Dermis microvascular lymphatic vessel endothelial cell (primary cell): ENCODE data around the gene GSTA1. TPM values are rescaled to one million over a fixed set of nuclear protein-coding genes. Genes with fewer than 3 reads are reported as not detected.
"Not testable (repeated sequence)": the region's sequence is repeated elsewhere in the genome, so short reads cannot be mapped to it uniquely, and the experiment has no call there.

ENCODE experiments used
- DNase-seq, 2 donors: peaks; one replicate each; pipeline versions ENCODE4 v3.0.0 to v3.0.0-alpha.2; 2010; ENCODE audit warnings: low read depth in 2 of 2
- total RNA-seq: library from RNA; depleted of rRNA; stranded (reverse); fragments of >200 nt; gene quantifications from 2 replicates; pipeline ENCODE4 v1.2.1, GENCODE V29; 2014

The GSTA1 gene
- total RNA-seq, 1 donor from 2014 or later, result not detected

- DNase-seq, result no peak
Observed at GRCh38 chr6:52808660-52809059, 5.0 kb upstream of the GSTA1 start.

GRCh38 chr6:52802806-52803205 lies 810 bp downstream of the GSTA1 start:
- DNase-seq, result no peak

DNA sequence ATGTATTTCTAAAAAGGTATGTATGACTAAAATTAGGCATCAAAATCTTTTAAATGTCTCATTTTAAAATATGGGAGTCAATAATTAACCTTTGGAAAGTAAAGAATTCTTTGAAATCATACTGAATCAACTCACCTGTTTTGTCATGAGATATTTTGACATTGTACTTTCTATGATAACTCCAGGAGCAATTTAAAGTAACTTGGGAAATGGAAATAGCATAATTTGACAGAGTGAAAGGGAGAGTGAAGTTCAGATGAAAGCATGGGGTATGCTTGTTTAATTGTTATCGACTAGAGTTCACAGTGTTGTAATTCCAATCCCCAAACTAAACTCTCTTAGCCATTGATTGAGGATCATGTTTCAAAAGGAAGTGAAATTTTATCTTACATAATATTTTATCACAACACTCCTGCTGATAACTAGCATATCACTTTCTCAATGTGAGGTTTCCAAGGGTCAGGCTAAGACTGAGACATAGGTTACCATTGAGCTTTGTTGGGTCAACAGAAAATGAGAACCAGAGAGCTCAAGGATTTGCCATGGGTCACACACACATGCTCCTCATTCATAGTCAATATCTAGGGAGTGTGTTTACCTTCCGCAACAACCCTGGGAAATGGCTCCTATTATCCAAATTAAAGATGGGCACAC lies 2.3 kb downstream of the GSTA1 start:
- no peak for DNase-seq

- not testable (repeated sequence) for DNase-seq
Observed at GRCh38 chr6:52799272-52799671, 4.3 kb downstream of the GSTA1 start.

- not testable (repeated sequence) for DNase-seq
Observed at GRCh38 chr6:52794366-52794765, 9.2 kb downstream of the GSTA1 start.

DNA sequence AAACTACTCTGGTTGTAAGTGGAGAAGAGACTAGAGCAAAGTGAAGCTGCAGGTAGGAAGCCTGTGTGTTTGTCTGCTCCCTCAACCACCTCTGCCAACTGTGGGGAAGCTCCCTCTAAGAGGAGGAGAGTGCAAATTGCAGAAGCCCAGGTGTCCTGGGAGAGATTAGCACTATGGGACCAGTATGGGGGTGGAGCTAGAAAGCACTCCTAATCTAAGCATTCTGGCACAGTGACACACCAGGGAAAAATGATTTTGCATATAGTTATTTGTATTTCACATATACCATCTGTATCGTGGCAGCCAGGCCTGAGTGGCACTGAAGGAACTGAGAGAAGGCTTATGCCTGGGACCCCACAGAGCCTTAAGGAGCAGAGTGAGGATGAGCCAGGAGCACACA lies 12.8 kb downstream of the GSTA1 start:
- DNase-seq, result no peak

- DNase-seq, result not testable (repeated sequence)
Observed at GRCh38 chr6:52789658-52790057, 14.0 kb downstream of the GSTA1 start.

GRCh38 chr6:52788478-52788877 lies 15.1 kb downstream of the GSTA1 start:
- no peak for DNase-seq

- DNase-seq, result no peak
Observed at GRCh38 chr6:52787917-52788316, 15.7 kb downstream of the GSTA1 start.

DNA sequence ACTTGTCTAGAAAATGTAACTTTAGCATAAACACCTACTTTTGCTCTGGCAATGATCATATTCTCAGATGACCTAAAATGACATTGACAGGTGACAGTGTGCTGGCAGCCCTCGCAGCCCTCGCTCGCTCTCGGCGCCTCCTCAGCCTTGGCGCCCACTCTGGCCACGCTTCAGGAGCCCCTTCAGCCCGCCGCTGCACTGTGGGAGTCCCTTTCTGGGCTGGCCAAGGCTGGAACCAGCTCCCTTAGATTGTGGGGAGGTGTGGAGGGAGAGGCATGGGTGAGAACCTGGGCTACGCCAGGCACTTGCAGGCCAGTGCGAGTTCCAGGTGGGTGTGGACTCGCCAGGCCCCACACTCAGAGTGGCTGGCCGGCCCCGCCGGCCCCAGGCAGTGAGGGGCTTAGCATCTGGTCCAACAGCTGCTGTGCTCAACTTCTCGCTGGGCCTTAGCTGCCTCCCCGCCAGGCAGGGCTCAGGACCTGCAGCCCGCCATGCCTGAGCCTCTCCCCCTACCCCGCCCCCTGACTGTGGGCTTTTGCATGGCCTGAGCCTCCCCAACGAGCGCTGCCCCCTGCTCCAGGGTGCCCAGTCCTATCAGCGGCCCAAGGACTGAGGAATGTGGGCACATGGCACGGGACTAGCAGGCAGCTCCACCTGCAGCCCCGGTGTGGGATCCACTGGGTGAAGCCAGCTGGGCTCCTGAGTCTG lies 17.2 kb downstream of the GSTA1 start:
- no peak for DNase-seq

- not testable (repeated sequence) for DNase-seq
Observed at GRCh38 chr6:52782696-52783274, 20.8 kb downstream of the GSTA1 start.

DNA sequence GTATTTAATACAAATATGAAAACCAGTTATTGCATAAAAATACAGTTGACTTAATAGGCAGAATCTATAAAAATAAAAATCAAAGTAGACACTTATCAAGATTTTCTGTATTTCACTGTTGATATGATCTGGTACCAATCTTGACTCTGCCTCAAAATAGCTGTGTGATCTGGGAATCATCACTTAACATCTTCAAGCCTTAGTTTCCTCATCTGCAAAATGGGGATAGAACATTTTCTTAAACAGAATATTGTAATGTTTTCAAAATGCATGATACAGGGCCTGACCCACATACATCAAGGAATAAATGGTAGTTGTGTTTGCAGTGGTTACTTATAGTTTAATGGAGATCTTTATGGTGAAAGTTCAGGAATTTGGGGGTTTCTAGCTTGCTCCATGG lies 21.4 kb downstream of the GSTA1 start:
- DNase-seq, result not testable (repeated sequence)

GRCh38 chr6:52779237-52779636 lies 24.4 kb downstream of the GSTA1 start:
- DNase-seq, result no peak

DNA sequence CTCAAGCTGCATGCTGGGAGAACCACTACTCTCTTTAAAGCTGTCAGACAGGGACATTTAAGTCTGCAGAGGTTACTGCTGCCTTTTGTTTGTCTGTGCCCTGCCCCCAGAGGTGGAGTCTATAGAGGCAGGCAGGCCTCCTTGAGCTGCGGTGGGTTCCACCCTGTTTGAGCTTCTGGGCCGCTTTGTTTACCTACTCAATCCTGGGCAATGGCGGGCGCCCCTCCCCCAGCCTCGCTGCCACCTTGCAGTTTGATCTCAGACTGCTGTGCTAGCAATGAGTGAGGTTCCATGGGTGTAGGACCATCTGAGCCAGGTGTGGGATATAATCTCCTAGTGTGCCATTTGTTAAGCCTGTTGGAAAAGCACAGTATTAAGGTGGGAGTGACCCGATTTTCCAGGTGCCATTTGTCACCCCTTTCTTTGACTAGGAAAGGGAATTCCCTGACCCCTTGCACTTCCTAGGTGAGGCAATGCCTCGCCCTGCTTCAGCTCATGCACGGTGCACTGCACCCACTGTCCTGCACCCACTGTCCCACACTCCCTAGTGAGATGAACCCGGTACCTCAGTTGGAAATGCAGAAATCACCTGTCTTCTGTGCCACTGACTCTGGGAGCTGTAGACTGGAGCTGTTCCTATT lies 26.8 kb downstream of the GSTA1 start:
- not testable (repeated sequence) for DNase-seq

DNA sequence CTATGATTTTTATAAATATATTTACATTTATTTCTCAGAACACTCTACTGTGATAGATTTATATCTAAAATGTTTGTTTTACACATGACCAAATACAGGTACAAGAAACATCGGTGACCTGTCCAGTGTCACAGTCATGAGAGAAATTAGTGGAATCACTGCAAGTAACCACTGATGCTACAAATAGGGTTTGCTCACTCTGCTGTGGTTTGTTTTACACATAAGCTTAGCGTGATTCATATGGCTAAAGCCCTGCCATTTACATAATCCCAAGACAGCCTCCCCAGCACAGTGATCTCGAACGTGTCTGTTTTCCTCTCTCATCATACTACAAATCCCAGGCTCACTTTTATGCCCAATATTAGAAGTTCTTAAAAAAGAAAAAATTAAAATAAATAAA lies 34.2 kb downstream of the GSTA1 start:
- not testable (repeated sequence) for DNase-seq

GRCh38 chr6:52767658-52768057 lies 36.0 kb downstream of the GSTA1 start:
- not testable (repeated sequence) for DNase-seq

GRCh38 chr6:52763322-52763916 lies 40.2 kb downstream of the GSTA1 start, which contains the start of gene GSTA2:
TSS of gene GSTA2 (minus strand) at chr6:52763475. CDS start at chr6:52757947, 5,528 bp downstream.
- DNase-seq, result not testable (repeated sequence)

DNA sequence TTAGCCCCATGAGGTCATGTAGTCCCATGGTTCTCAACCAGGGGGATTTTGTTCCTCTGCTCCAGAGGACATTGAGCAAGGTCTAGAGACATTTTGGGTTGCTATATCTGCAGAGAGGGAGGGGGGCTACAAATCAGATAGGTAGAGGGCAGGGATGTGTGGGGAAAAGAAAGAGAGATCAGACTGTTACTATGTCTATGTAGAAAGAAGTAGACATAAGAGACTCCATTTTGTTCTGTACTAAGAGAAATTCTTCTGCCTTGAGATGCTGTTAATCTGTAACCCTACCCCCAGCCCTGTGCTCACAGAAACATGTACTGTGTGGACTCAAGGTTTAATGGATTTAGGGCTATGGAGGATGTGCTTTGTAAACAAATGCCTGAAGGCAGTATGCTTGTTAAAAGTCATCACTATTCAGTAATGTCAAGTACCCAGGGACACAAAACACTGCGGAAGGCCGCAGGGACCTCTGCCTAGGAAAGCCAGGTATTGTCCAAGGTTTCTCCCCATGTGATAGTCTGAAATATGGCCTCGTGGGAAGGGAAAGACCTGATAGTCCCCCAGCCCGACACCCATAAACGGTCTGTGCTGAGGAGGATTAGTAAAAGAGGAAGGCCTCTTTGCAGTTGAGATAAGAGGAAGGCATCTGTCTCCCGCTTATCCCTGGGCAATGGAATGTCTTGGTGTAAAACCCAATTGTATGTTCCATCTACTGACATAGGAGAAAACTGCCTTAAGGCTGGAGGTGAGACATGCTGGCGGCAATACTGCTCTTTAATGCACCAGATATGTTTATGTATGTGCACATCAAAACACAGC lies 41.7 kb downstream of the GSTA1 start:
- not testable (repeated sequence) for DNase-seq

DNA sequence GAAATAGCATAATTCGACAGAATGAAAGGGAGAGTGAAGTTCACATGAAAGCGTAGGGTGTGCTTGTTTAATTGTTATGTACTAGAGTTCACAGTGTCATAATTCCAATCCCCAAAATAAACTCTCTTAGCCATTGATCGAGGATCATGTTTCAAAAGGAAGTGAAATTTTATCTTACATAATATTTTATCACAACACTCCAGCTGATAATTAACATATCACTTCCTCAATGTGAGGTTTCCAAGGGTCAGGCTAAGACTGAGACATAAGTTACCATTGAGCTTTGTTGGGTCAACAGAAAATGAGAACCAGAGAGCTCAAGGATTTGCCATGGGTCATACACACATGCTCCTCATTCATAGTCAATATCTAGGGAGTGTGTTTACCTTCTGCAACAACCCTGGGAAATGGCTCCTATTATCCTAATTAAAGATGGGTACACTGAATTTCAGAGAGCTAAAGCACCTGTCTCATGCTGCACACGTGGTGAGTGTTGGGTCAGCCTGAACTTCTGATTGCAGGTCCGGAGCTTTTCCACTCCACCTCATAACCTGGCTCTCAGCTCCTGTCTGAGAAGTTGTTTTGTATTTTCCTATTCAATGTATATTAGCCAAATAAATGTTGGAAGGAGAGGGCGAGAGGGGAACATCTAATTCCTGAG lies 43.4 kb downstream of the GSTA1 start:
- DNase-seq, result no peak

DNA sequence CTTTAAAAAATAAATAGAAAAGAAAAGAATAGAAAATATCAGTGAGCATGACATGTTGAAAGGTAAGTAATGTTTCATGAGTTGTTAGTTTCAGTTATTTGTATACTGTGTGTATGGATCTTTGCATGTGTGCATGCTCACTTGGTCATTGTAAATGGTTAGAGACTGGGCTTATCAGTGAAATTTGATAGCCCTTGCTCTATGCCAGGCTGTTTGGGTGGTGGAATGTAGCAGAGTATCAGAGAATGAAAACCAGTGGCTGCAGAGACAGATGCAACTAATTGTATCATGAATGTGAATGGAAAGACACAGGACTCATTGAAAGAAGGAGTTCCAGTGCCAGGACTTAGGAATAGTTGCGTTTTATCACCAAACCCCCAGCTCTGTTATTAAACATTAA lies 44.5 kb downstream of the GSTA1 start:
- no peak for DNase-seq
